Mesenchymal stem cell (in vitro differentiated cells and primary cell): ENCODE results near the gene SPRED2.

ENCODE experiments used
- DNase-seq: peaks from one replicate; pipeline ENCODE4 v3.0.0-alpha.2; 2013
- H2AFZ ChIP-seq: one replicate; pipeline ENCODE4 v1.6.1; 2013; ENCODE audit warnings: low read depth, mild to moderate bottlenecking, control low read depth, inconsistent platforms, low read length, moderate library complexity
- H2AK5ac ChIP-seq: 2 replicates; pipeline ENCODE4 v1.6.1; 2013; ENCODE audit warnings: low read length, moderate library complexity, mild to moderate bottlenecking, inconsistent platforms; ENCODE audit not compliant: severe bottlenecking
- H2BK120ac ChIP-seq: one replicate; pipeline ENCODE4 v1.6.1; 2013; ENCODE audit warnings: low read depth, mild to moderate bottlenecking, inconsistent platforms, low read length, moderate library complexity
- H2BK12ac ChIP-seq, 2 experiments: one replicate each; pipeline ENCODE4 v1.6.1; 2013; ENCODE audit warnings: inconsistent platforms in 2 of 2, low read length in 2 of 2, mild to moderate bottlenecking in 2 of 2, moderate library complexity in 2 of 2, control low read depth in 1 of 2
- H2BK15ac ChIP-seq: one replicate; pipeline ENCODE4 v1.6.1; 2013; ENCODE audit warnings: mild to moderate bottlenecking, low read depth, inconsistent platforms; ENCODE audit not compliant: poor library complexity, severe bottlenecking
- H2BK5ac ChIP-seq: 2 replicates; pipeline ENCODE4 v1.6.1; 2013; ENCODE audit warnings: low read depth, mild to moderate bottlenecking, low read length, control low read depth, inconsistent platforms; ENCODE audit not compliant: poor library complexity, severe bottlenecking
- H3K14ac ChIP-seq, 2 experiments: one replicate each; pipeline ENCODE4 v1.6.1; 2013; ENCODE audit warnings: inconsistent platforms in 2 of 2, low read length in 2 of 2, control low read depth in 1 of 2, mild to moderate bottlenecking in 1 of 2, moderate library complexity in 1 of 2
- H3K18ac ChIP-seq, 2 experiments: one replicate each; pipeline ENCODE4 v1.6.1; 2013; ENCODE audit warnings: inconsistent platforms in 2 of 2, low read length in 2 of 2, control low read depth in 1 of 2, low read depth in 1 of 2, mild to moderate bottlenecking in 1 of 2
- H3K23ac ChIP-seq, 2 experiments: one replicate each; pipeline ENCODE4 v1.6.1; 2013; ENCODE audit warnings: inconsistent platforms in 2 of 2, low read length in 2 of 2, mild to moderate bottlenecking in 2 of 2, moderate library complexity in 2 of 2, control low read depth in 1 of 2
- H3K27ac ChIP-seq: 2 replicates; pipeline ENCODE4 v1.5.1; 2013; ENCODE audit warnings: mild to moderate bottlenecking, moderate library complexity, low read length, control low read depth, inconsistent platforms; ENCODE audit not compliant: poor library complexity, severe bottlenecking
- H3K27me3 ChIP-seq, 2 experiments: 2 replicates each; pipeline versions ENCODE4 v1.6.1 to v1.7.0; 2013; ENCODE audit warnings: low read length in 2 of 2, mild to moderate bottlenecking in 2 of 2, moderate library complexity in 2 of 2, control low read depth in 1 of 2, inconsistent platforms in 1 of 2; ENCODE audit not compliant: control insufficient read depth in 1 of 2, insufficient read depth in 1 of 2
- H3K36me3 ChIP-seq, 2 experiments: 2 replicates each; pipeline versions ENCODE4 v1.6.1 to v1.7.0; 2013; ENCODE audit warnings: low read length in 2 of 2, control low read depth in 1 of 2, inconsistent platforms in 1 of 2, low read depth in 1 of 2, mild to moderate bottlenecking in 1 of 2; ENCODE audit not compliant: insufficient read depth in 2 of 2, control insufficient read depth in 1 of 2
- H3K4ac ChIP-seq, 2 experiments: one replicate each; pipeline ENCODE4 v1.6.1; 2013; ENCODE audit warnings: inconsistent platforms in 2 of 2, low read length in 2 of 2, mild to moderate bottlenecking in 2 of 2, moderate library complexity in 2 of 2, control low read depth in 1 of 2, low read depth in 1 of 2
- H3K4me1 ChIP-seq: 2 replicates; pipeline ENCODE4 v1.6.1; 2013; ENCODE audit warnings: low read depth, low read length, control low read depth; ENCODE audit not compliant: control insufficient read depth, insufficient read depth
- H3K4me2 ChIP-seq: 2 replicates; pipeline ENCODE4 v1.6.1; 2013; ENCODE audit warnings: low read length, mild to moderate bottlenecking, inconsistent platforms; ENCODE audit not compliant: poor library complexity, severe bottlenecking
- H3K4me3 ChIP-seq, 2 experiments: 2 replicates each; pipeline versions ENCODE4 v1.5.1 to v1.7.0; 2013; ENCODE audit warnings: low read length in 2 of 2, mild to moderate bottlenecking in 2 of 2, control low read depth in 1 of 2, low read depth in 1 of 2; ENCODE audit not compliant: insufficient read depth in 1 of 2
- H3K79me1 ChIP-seq: replicated peaks from 2 replicates; pipeline ENCODE4 v1.6.1; 2013; ENCODE audit warnings: mild to moderate bottlenecking, control low read depth, low read length, inconsistent platforms; ENCODE audit not compliant: poor library complexity, severe bottlenecking
- H3K9ac ChIP-seq: 2 replicates; pipeline ENCODE4 v1.7.0; 2013; ENCODE audit warnings: mild to moderate bottlenecking, low read length, moderate library complexity
- H3K9me3 ChIP-seq: 2 replicates; pipeline ENCODE4 v1.7.0; 2013; ENCODE audit warnings: mild to moderate bottlenecking, low read length; ENCODE audit not compliant: control insufficient read depth
- H4K8ac ChIP-seq: one replicate; pipeline ENCODE4 v1.6.1; 2013; ENCODE audit warnings: inconsistent platforms, mild to moderate bottlenecking, low read length, moderate library complexity
- H4K91ac ChIP-seq: one replicate; pipeline ENCODE4 v1.6.1; 2013; ENCODE audit warnings: mild to moderate bottlenecking, low read length, inconsistent platforms
- WGBS: methylation state at CpG from one replicate; pipeline ENCODE4 v1.1.7; 2013; ENCODE audit warnings: mixed read lengths; 5-methylcytosine and 5-hydroxymethylcytosine counted together

Gene SPRED2

DNA sequence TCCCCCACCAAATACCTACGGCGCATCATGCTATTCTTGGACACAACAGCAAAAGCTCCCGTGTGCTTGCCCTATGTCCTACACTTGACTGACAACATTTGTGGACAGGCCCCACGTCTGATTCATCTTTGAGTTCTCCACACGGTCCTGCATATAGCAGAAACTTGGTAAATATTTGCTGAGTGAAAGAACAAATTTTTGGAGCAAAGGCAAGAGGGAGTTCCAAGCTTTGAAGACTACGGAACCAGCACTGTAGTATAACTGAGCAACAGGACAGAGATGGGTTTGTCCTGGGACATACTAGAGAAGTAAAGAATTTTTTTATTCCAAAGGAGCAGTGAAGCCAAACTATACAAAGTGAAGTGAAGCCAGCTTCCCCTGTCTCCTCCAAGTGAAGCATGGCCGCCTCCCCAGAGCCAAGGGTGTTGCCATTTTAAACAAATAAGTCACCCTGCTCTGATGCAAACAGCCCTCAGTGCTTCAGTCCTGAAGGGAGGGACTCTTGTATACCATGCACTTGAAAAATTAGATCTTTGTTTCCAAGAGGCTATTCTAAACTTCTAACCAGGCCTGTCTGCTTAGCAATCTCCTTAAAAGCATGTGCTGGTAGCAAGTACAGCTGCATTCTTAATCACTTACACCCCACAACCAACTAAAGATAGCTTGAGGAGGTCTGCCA, 35.9 kb downstream of the SPRED2 start:
- H2AK5ac ChIP-seq = peak overlapping the region; percentile 69
- peaks cover 20% of the 10 kb centered on the region for H3K79me1 ChIP-seq
- no peak overlapping the region for H4K91ac ChIP-seq
- no peak overlapping the region for H2BK12ac ChIP-seq
- no peak overlapping the region for H3K23ac ChIP-seq
- H2AFZ ChIP-seq = no peak overlapping the region
- DNase-seq = peak; percentile 80
- H3K4me3 ChIP-seq = peak overlapping the region in 1 of 2 experiments; percentile 38
- peak overlapping the region in 1 of 2 experiments; percentile 70 for H3K18ac ChIP-seq
- peak overlapping the region; percentile 21 for H3K27ac ChIP-seq
- H3K4ac ChIP-seq = peak overlapping the region in 1 of 2 experiments; percentile 17
- no peak overlapping the region for H2BK120ac ChIP-seq
- H3K9ac ChIP-seq = peak overlapping the region; percentile 84
- WGBS = 64% methylated on average over 7 of the region's 7 CpGs
- H3K4me1 ChIP-seq = peaks cover 13% of the 10 kb centered on the region
- peak overlapping the region; percentile 37 for H4K8ac ChIP-seq
- H3K36me3 ChIP-seq = peaks cover 0 to 6% of the 10 kb centered on the region in 2 experiments
- no peak overlapping the region for H2BK15ac ChIP-seq
- H2BK5ac ChIP-seq = no peak overlapping the region
- H3K4me2 ChIP-seq = no peak overlapping the region
- no peaks in the 10 kb centered on the region for H3K9me3 ChIP-seq
- no peaks in the 10 kb centered on the region for H3K27me3 ChIP-seq
- H3K14ac ChIP-seq = no peak overlapping the region

DNA sequence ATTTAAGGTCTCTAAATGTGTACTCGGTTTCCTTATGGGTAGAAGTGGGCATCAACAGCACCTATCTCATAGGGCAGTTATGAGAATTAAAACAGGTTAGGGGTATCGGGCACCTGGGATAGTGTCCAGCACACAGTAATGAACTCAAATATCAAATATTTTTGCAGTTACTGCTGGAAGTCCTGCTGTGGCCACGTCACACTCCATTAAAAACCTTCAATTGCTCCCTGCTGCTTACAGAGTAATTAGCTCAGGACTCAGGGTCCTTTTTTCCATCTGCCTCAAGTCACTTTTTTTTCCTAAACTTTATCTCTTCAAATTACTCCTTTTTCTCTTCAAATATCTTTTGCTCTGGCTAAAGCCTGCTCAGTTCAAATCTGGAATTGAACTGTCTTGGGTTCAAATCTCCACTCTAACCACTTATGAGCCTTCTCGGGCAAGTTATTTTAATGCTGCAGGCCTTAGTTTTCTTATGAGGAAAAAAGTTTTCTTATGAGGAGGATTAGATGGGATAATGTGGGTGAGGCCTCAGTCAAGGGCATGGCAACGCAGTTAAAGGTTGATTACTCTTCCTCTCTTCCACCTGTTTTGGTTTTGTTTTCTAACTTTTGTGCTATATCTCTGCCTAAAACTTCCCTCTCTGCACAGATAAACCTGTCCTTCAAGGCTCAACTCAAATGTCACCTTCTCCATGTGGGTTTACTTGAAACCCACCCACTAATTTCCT, 36.6 kb downstream of the SPRED2 start:
- no peak overlapping the region for H3K14ac ChIP-seq
- peaks cover 13% of the 10 kb centered on the region for H3K4me1 ChIP-seq
- H2AFZ ChIP-seq = no peak overlapping the region
- peak overlapping the region in 1 of 2 experiments; percentile 38 for H3K4me3 ChIP-seq
- no peak overlapping the region for H3K18ac ChIP-seq
- H4K8ac ChIP-seq = peak overlapping the region; percentile 37
- no peaks in the 10 kb centered on the region for H3K27me3 ChIP-seq
- peak overlapping the region; percentile 69 for H2AK5ac ChIP-seq
- H3K36me3 ChIP-seq = peaks cover 0 to 6% of the 10 kb centered on the region in 2 experiments
- H2BK5ac ChIP-seq = no peak overlapping the region
- H3K27ac ChIP-seq = no peak overlapping the region
- no peak overlapping the region for H2BK12ac ChIP-seq
- H4K91ac ChIP-seq = no peak overlapping the region
- no peak overlapping the region for H3K4ac ChIP-seq
- DNase-seq = no peak
- no peak overlapping the region for H2BK15ac ChIP-seq
- no peak overlapping the region for H2BK120ac ChIP-seq
- no peak overlapping the region for H3K23ac ChIP-seq
- peak overlapping the region; percentile 17 for H3K4me2 ChIP-seq
- H3K9me3 ChIP-seq = no peaks in the 10 kb centered on the region
- H3K79me1 ChIP-seq = peaks cover 18% of the 10 kb centered on the region
- peak overlapping the region; percentile 84 for H3K9ac ChIP-seq
- 100% methylated on average over 4 of the region's 5 CpGs for WGBS

DNA sequence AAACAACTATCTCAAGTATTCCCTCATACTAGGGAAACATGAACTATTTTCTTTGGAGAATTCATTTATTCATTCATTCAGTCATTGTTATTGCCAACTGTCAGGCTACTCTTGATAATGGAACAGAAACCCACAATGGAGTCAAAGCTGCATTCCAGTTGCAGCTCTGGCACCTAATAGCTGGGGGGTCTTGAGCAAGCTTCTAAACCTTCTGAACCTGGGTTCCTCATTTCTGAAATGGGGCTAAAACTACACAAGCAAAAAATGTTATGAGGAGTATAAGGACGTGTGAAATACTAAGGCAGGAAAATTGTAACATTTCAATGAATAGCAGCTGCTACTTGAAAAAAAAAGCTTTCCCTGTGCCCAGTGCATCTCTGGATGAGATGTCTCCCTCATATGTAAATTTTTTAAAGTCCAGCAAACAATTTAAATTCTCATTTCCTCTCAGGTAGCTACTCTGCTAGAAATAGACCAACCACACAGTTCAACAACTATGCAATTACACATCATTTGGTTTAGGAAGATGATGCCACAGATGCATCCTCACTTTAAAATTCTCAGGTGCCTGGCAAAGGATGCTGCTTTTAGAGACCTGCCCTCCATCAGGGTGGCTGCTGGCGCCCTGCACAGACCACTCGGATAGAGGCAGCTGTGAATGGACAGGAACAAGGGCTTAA, 38.5 kb downstream of the SPRED2 start:
- Histone ChIP-seq H3K18ac (no peak overlapping the region), H3K23ac (no peak overlapping the region), H3K27ac (no peak overlapping the region), H3K27me3 (no peaks in the 10 kb centered on the region), H3K14ac (no peak overlapping the region), H2BK15ac (no peak overlapping the region), H3K4ac (no peak overlapping the region), H3K4me1 (peaks cover 14% of the 10 kb centered on the region), H4K91ac (no peak overlapping the region), H3K4me3 (no peak overlapping the region), H3K4me2 (no peak overlapping the region), H2AK5ac (no peak overlapping the region), H3K9me3 (no peaks in the 10 kb centered on the region), H2BK120ac (no peak overlapping the region), H3K9ac (no peak overlapping the region), H4K8ac (no peak overlapping the region), H2BK12ac (no peak overlapping the region), H2AFZ (no peak overlapping the region), H3K79me1 (peaks cover 16% of the 10 kb centered on the region), H2BK5ac (no peak overlapping the region), H3K36me3 (peaks cover 0 to 6% of the 10 kb centered on the region in 2 experiments)
- DNase-seq = no peak
- WGBS = 97% methylated on average over 2 of the region's 3 CpGs

DNA sequence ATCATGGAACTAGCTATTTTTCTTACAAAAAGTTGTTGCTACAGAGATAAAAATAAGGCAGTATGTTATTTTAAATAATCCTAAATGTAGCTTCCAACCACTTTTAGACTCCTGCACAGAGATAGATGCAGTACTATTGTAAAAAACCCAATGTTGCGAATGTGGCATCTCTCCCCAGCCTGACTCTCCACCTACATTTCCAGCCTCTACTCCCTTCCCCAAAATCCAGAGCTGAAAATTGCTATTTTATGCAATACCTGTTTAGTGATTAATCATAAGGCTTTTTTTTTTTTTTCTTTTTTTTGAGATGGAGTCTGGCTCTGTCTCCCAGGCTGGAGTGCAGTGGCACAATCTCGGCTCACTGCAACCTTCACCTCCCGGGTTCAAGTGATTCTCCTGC, 39.4 kb downstream of the SPRED2 start:
- Histone ChIP-seq H3K14ac (no peak overlapping the region), H3K9me3 (no peaks in the 10 kb centered on the region), H2AFZ (no peak overlapping the region), H3K79me1 (peaks cover 22% of the 10 kb centered on the region), H2BK12ac (no peak overlapping the region), H3K4me3 (no peak overlapping the region), H3K4ac (no peak overlapping the region), H3K23ac (no peak overlapping the region), H3K9ac (no peak overlapping the region), H3K27ac (no peak overlapping the region), H3K4me1 (peaks cover 18% of the 10 kb centered on the region), H2BK15ac (no peak overlapping the region), H2BK5ac (no peak overlapping the region), H3K18ac (no peak overlapping the region), H3K27me3 (no peaks in the 10 kb centered on the region), H4K8ac (no peak overlapping the region), H2BK120ac (no peak overlapping the region), H2AK5ac (no peak overlapping the region), H3K4me2 (no peak overlapping the region), H3K36me3 (peaks cover 0 to 3% of the 10 kb centered on the region in 2 experiments), H4K91ac (no peak overlapping the region)
- 98% methylated on average over 3 of the region's 3 CpGs for WGBS
- DNase-seq = no peak
